GM23338 (cell line): Measurements from ENCODE around the gene DDTL.
"Not testable (repeated sequence)": the region's sequence is repeated elsewhere in the genome, so short reads cannot be mapped to it uniquely, and the experiment has no call there.

Experiments
- CREB1 ChIP-seq: fragments of 250-450 bp; sonication (Bioruptor Pico); IDR thresholded peaks from 2 replicates; pipeline ENCODE4 v1.5.0; 2020; ENCODE audit warnings: low read depth, mild to moderate bottlenecking, moderate library complexity
- EZH2 ChIP-seq: fragments of 200-600 bp; sonication (generic); IDR thresholded peaks from one replicate; pipeline ENCODE4 v1.8.0; 2017; ENCODE audit warnings: antibody characterized with exemption, mild to moderate bottlenecking, low read depth; ENCODE audit not compliant: unreplicated experiment
- EZH2phosphoT487 ChIP-seq: fragments of 200-600 bp; sonication (generic); IDR thresholded peaks from one replicate; pipeline ENCODE4 v1.8.1; 2018; ENCODE audit warnings: antibody characterized with exemption; ENCODE audit not compliant: unreplicated experiment
- JUNB ChIP-seq: IDR thresholded peaks from one replicate; pipeline ENCODE4 v1.6.1; 2016; ENCODE audit warnings: antibody characterized with exemption; ENCODE audit not compliant: unreplicated experiment
- POLR2AphosphoS5 ChIP-seq: IDR thresholded peaks from 2 replicates; pipeline ENCODE4 v1.6.1; 2016; ENCODE audit warnings: antibody characterized with exemption, low read depth
- STAT1 ChIP-seq: IDR thresholded peaks from one replicate; pipeline ENCODE4 v1.6.1; 2016; ENCODE audit warnings: antibody characterized with exemption; ENCODE audit not compliant: unreplicated experiment
- ZNF114 ChIP-seq: fragments of 250-450 bp; sonication (Bioruptor Pico); IDR thresholded peaks from 2 replicates; pipeline ENCODE4 v1.5.0; 2020; ENCODE audit warnings: mild to moderate bottlenecking, moderate library complexity
- ZNF331 ChIP-seq: fragments of 250-450 bp; sonication (Bioruptor Pico); IDR thresholded peaks from 2 replicates; pipeline ENCODE4 v1.5.0; 2020; ENCODE audit warnings: low read depth, mild to moderate bottlenecking, moderate library complexity
- TF ChIP-seq, protein P1 (sequence below), 2 experiments: fragments of 200-600 bp in 1 of 2; sonication (generic) in 1 of 2; conservative IDR thresholded peaks; 2 replicates each; pipeline versions ENCODE4 v1.5.1 to v1.6.1; 2016 to 2017; ENCODE audit warnings: antibody characterized with exemption in 2 of 2, low read depth in 2 of 2, mild to moderate bottlenecking in 2 of 2, moderate library complexity in 1 of 2
- TF ChIP-seq, protein P2 (sequence below): fragments of 250-450 bp; sonication (Bioruptor Pico); IDR thresholded peaks from 2 replicates; pipeline ENCODE4 v1.5.0; 2020; ENCODE audit warnings: mild to moderate bottlenecking, moderate library complexity
- TF ChIP-seq, protein P3 (sequence below): IDR thresholded peaks from one replicate; pipeline ENCODE4 v1.6.1; 2018; ENCODE audit warnings: antibody characterized with exemption; ENCODE audit not compliant: unreplicated experiment

DNA sequence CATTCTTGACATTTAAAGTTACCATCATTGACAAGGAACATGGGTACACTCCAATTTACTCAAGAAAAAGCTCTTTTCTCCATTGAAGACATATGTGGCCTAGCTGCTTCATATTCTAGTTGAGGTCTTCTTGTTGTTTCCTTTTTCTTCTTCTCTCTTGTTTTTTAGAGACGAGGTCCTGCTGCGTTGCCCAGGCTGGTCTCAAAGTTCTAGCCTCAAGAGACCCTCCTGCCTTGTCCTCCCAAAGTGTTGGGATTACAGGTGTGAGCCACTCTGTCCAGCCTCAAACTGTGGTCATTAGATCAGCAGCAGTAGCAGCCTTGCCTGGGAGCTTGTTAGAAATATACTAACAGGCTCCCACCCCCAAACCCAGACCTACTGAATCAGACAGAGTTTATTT is 26.4 kb downstream of the DDTL start:
- TF ChIP-seq EZH2; POLR2AphosphoS5; EZH2phosphoT487; ZNF331; JUNB; ZNF114; STAT1; CREB1 (CRISPR knock-in tag): not testable (repeated sequence)
- TF ChIP-seq, protein P1, sequence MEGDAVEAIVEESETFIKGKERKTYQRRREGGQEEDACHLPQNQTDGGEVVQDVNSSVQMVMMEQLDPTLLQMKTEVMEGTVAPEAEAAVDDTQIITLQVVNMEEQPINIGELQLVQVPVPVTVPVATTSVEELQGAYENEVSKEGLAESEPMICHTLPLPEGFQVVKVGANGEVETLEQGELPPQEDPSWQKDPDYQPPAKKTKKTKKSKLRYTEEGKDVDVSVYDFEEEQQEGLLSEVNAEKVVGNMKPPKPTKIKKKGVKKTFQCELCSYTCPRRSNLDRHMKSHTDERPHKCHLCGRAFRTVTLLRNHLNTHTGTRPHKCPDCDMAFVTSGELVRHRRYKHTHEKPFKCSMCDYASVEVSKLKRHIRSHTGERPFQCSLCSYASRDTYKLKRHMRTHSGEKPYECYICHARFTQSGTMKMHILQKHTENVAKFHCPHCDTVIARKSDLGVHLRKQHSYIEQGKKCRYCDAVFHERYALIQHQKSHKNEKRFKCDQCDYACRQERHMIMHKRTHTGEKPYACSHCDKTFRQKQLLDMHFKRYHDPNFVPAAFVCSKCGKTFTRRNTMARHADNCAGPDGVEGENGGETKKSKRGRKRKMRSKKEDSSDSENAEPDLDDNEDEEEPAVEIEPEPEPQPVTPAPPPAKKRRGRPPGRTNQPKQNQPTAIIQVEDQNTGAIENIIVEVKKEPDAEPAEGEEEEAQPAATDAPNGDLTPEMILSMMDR (conservative IDR thresholded peaks at IDR 0.05; ENCODE audit: low read depth in 2 of 2): not testable (repeated sequence)
- TF ChIP-seq, protein P2, sequence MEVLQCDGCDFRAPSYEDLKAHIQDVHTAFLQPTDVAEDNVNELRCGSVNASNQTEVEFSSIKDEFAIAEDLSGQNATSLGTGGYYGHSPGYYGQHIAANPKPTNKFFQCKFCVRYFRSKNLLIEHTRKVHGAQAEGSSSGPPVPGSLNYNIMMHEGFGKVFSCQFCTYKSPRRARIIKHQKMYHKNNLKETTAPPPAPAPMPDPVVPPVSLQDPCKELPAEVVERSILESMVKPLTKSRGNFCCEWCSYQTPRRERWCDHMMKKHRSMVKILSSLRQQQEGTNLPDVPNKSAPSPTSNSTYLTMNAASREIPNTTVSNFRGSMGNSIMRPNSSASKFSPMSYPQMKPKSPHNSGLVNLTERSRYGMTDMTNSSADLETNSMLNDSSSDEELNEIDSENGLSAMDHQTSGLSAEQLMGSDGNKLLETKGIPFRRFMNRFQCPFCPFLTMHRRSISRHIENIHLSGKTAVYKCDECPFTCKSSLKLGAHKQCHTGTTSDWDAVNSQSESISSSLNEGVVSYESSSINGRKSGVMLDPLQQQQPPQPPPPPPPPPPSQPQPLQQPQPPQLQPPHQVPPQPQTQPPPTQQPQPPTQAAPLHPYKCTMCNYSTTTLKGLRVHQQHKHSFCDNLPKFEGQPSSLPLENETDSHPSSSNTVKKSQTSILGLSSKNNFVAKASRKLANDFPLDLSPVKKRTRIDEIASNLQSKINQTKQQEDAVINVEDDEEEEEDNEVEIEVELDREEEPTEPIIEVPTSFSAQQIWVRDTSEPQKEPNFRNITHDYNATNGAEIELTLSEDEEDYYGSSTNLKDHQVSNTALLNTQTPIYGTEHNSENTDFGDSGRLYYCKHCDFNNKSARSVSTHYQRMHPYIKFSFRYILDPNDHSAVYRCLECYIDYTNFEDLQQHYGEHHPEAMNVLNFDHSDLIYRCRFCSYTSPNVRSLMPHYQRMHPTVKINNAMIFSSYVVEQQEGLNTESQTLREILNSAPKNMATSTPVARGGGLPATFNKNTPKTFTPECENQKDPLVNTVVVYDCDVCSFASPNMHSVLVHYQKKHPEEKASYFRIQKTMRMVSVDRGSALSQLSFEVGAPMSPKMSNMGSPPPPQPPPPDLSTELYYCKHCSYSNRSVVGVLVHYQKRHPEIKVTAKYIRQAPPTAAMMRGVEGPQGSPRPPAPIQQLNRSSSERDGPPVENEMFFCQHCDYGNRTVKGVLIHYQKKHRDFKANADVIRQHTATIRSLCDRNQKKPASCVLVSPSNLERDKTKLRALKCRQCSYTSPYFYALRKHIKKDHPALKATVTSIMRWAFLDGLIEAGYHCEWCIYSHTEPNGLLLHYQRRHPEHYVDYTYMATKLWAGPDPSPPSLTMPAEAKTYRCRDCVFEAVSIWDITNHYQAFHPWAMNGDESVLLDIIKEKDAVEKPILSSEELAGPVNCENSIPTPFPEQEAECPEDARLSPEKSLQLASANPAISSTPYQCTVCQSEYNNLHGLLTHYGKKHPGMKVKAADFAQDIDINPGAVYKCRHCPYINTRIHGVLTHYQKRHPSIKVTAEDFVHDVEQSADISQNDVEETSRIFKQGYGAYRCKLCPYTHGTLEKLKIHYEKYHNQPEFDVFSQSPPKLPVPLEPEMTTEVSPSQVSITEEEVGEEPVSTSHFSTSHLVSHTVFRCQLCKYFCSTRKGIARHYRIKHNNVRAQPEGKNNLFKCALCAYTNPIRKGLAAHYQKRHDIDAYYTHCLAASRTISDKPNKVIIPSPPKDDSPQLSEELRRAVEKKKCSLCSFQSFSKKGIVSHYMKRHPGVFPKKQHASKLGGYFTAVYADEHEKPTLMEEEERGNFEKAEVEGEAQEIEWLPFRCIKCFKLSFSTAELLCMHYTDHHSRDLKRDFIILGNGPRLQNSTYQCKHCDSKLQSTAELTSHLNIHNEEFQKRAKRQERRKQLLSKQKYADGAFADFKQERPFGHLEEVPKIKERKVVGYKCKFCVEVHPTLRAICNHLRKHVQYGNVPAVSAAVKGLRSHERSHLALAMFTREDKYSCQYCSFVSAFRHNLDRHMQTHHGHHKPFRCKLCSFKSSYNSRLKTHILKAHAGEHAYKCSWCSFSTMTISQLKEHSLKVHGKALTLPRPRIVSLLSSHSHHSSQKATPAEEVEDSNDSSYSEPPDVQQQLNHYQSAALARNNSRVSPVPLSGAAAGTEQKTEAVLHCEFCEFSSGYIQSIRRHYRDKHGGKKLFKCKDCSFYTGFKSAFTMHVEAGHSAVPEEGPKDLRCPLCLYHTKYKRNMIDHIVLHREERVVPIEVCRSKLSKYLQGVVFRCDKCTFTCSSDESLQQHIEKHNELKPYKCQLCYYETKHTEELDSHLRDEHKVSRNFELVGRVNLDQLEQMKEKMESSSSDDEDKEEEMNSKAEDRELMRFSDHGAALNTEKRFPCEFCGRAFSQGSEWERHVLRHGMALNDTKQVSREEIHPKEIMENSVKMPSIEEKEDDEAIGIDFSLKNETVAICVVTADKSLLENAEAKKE: not testable (repeated sequence)
- TF ChIP-seq, protein P3, sequence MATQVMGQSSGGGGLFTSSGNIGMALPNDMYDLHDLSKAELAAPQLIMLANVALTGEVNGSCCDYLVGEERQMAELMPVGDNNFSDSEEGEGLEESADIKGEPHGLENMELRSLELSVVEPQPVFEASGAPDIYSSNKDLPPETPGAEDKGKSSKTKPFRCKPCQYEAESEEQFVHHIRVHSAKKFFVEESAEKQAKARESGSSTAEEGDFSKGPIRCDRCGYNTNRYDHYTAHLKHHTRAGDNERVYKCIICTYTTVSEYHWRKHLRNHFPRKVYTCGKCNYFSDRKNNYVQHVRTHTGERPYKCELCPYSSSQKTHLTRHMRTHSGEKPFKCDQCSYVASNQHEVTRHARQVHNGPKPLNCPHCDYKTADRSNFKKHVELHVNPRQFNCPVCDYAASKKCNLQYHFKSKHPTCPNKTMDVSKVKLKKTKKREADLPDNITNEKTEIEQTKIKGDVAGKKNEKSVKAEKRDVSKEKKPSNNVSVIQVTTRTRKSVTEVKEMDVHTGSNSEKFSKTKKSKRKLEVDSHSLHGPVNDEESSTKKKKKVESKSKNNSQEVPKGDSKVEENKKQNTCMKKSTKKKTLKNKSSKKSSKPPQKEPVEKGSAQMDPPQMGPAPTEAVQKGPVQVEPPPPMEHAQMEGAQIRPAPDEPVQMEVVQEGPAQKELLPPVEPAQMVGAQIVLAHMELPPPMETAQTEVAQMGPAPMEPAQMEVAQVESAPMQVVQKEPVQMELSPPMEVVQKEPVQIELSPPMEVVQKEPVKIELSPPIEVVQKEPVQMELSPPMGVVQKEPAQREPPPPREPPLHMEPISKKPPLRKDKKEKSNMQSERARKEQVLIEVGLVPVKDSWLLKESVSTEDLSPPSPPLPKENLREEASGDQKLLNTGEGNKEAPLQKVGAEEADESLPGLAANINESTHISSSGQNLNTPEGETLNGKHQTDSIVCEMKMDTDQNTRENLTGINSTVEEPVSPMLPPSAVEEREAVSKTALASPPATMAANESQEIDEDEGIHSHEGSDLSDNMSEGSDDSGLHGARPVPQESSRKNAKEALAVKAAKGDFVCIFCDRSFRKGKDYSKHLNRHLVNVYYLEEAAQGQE: not testable (repeated sequence)
